Measurements from ENCODE around the gene ANKRD9. TPM values are rescaled to one million over a fixed set of nuclear protein-coding genes. Genes with fewer than 3 reads are reported as not detected.

The ANKRD9 gene
- total and polyA plus RNA-seq, 9 of the 15 experiments (the other 6 are each of a cell fraction or from before 2014, with no cell fraction given), result 0.04 to 32.9 (median 5.3) TPM

- Histone ChIP-seq H3K9ac (ENCODE audit: insufficient read depth in 1 of 2, low read depth in 2 of 2, low read length in 2 of 2) (no peak overlapping the region), H2AFZ (ENCODE audit: low read depth, low read length) (no peak overlapping the region), H3K9me3 (replicated peaks; ENCODE audit: control insufficient read depth, insufficient read depth, low read depth, low read length) (no peaks in the 10 kb centered on the region), H3K4me3 (no peak overlapping the region), H3K27ac (ENCODE audit: extremely low read depth, low read depth, low read length) (no peak overlapping the region), H3K4me2 (ENCODE audit: insufficient read depth, low read length) (no peak overlapping the region), H3K79me2 (ENCODE audit: control insufficient read depth, insufficient read depth, low read length) (no peaks in the 10 kb centered on the region), H3K36me3 (ENCODE audit: control insufficient read depth, insufficient read depth, low read length) (no peaks in the 10 kb centered on the region), H4K20me1 (replicated peaks; ENCODE audit: control insufficient read depth, insufficient read depth, low read length) (no peaks in the 10 kb centered on the region), H3K9me1 (ENCODE audit: control insufficient read depth, insufficient read depth, low read length) (no peaks in the 10 kb centered on the region), H3K4me1 (replicated peaks in 1 of 2; ENCODE audit: control insufficient read depth in 2 of 2, insufficient read depth in 2 of 2, low read length in 2 of 2) (peaks cover 2 to 30% of the 10 kb centered on the region in 2 experiments; a peak in 3 of 5 replicates), H3K27me3 (ENCODE audit: control insufficient read depth in 2 of 2, insufficient read depth in 2 of 2, low read length in 2 of 2) (no peaks in the 10 kb centered on the region)
- no peak for ATAC-seq
- ChIA-PET POLR2A (interaction anchor here (0.7 kb wide), 1 partner anchor 103 kb away, joined by 3 read pairs; no protein-coding TSS in a partner anchor), CTCF (ENCODE audit: low intra/inter-chr PET ratio) (no interaction called here)
- no TSS peak for BruUV-seq (replicated peaks)
- intact Hi-C loops (cut with micrococcal nuclease), result no loop called here
- FAIRE-seq, result no peak
- DNase-seq (ENCODE audit: extremely low read depth in 1 of 4, low spot score in 3 of 4), result no peak
- in situ Hi-C loops (cut with MboI), result no loop called here
- 38% methylated on average over 7 of the region's 7 CpGs for WGBS (ENCODE audit: insufficient coverage, low coverage, missing lambda C conversion rate)
- TF ChIP-seq POLR2B (IDR thresholded peaks at IDR 0.05; ENCODE audit: low read depth, partially characterized antibody) (no peak), TEAD1 (CRISPR knock-in tag; IDR thresholded peaks at IDR 0.05) (no peak), KAT2B (IDR thresholded peaks at IDR 0.05; ENCODE audit: low read depth, low read length) (no peak), E4F1 (CRISPR knock-in tag; IDR thresholded peaks at IDR 0.05; ENCODE audit: borderline replicate concordance) (no peak), PCBP1 (IDR thresholded peaks at IDR 0.05; ENCODE audit: low read depth, low read length, poor library complexity, severe bottlenecking) (no peak), MEIS2 (IDR thresholded peaks at IDR 0.05; ENCODE audit: partially characterized antibody) (no peak), FOXK1 (CRISPR knock-in tag; IDR thresholded peaks at IDR 0.05; ENCODE audit: borderline replicate concordance) (no peak), GTF3C2 (IDR thresholded peaks at IDR 0.05; ENCODE audit: borderline replicate concordance, extremely low read depth, insufficient read length) (no peak), TFE3 (CRISPR knock-in tag; IDR thresholded peaks at IDR 0.05) (no peak), LCOR (CRISPR knock-in tag; IDR thresholded peaks at IDR 0.05) (no peak), THRB (CRISPR knock-in tag; conservative IDR thresholded peaks at IDR 0.05) (no peak), RCOR1 (IDR thresholded peaks at IDR 0.05; ENCODE audit: borderline replicate concordance in 1 of 2, low read depth in 2 of 2, low read length in 2 of 2) (no peak)
These were observed 17.6 kb downstream of the ANKRD9 start for GRCh38 chr14:102491786-102492530.
